GM19240 (cell line): ENCODE results near the gene PCYT1A.

Experiments
- DNase-seq: peaks from one replicate; pipeline ENCODE4 v3.0.0; 2011; ENCODE audit warnings: low spot score; ENCODE audit not compliant: insufficient read length

The PCYT1A gene

GRCh38 chr3:196238612-196239560, 48.6 kb downstream of the PCYT1A start:
- no peak for DNase-seq

GRCh38 chr3:196237203-196237602, 50.3 kb downstream of the PCYT1A start:
- DNase-seq: no peak

GRCh38 chr3:196236223-196236622, 51.3 kb downstream of the PCYT1A start:
- no peak for DNase-seq

DNA sequence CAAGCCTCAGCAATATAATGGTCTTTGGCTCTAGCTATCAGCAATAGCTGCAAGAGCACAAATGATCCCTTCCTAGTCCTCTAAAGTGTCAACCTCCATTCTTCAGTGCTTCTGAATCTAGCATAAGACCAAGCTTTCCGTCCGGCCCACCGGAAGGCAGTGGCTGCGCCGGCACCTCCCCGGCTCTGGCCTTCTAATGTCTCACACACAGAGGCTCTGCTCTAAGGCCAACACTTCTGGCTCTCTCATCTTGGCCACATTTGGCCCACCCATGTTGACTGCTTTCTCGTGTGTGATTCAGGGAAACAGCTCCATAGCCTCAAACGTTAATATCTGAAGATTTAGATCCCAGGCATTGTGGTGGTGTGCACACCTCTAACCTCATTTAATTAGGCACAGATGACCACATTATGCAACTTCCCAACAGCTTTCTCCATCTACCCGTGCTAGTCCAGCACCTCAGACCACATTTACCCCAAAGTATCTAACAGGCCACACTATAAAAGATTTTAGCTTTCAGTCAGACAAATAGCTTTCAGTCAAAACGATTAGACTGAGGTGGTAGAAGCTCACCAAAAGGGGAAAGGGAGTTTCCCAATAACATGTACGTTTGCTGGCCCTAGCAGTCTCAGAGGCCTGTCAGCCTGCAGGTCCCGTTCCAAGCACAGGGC, 51.9 kb downstream of the PCYT1A start:
- no peak for DNase-seq

DNA sequence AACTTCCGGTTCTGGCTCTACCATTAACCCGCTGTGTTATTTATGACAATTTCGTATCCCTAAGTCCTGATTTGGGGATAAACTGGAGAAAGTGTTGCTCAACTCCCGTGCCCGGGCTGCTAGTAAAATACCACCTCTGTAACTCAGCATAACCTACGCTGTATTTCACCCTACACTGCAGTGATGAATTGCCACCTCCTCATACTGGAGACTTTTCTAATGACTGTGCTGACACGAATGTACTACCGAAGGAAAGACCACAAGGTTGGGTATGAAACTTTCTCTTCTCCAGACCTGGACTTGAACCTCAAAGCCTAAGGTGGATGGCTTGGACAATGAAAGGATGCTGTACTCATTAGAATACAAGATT, 54.7 kb downstream of the PCYT1A start:
- DNase-seq: no peak

GRCh38 chr3:196232154-196232881, 55.2 kb downstream of the PCYT1A start:
- no peak for DNase-seq

- no peak for DNase-seq
These were observed 59.7 kb downstream of the PCYT1A start for GRCh38 chr3:196227629-196228493.

- no peak for DNase-seq
These were observed 60.4 kb downstream of the PCYT1A start for GRCh38 chr3:196227121-196227561.

DNA sequence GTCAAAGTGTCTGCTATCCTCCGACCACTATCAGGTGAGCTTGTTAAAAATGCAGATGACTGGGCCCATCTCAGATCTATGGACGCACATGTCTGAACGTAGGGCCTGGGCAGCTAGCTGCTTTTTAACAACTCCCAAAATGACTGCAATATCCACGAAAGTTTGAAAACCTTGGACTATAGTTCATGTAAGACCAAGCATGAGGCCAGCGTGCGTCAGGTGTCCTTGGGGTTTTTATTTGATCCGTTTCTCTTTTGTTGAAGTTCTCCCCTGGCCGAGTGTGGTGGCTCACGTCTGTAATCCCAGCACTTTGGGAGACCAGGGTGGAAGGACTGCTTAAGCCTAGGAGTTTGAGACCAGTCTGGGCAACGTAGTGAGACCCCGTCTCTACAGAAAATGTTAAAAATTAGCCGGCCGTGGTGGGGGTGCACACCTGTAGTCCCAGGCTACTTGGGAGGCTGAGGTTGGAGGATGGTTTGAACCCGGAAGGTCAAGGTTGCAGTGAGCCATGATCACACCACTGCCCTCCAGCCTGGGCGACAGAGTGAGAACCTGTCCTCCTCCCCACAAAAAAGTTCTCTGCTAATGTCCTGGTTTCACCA, 61.7 kb downstream of the PCYT1A start:
- no peak for DNase-seq

GRCh38 chr3:196225086-196225485, 62.4 kb downstream of the PCYT1A start:
- DNase-seq: no peak

- DNase-seq: no peak
These were observed 64.5 kb downstream of the PCYT1A start for GRCh38 chr3:196222876-196223595.

DNA sequence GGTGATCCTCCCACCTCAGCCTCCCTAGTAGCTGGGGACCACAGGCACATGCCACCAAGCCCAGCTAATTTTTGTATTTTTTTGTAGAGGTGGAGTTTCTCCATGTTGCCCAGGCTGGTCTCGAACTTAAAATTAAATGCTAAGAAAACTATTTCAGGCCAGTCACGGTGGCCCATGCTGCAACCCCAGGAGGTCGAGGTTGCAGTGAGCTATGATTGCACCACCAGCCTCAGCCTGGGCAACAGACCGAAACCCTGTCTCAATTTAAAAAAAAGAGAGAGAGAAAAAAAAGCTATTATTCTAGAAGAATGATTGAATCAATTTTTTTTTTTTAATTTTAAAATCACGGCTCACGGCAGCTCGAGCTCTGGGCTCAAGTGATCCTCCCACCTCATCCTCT, 66.5 kb downstream of the PCYT1A start:
- no peak for DNase-seq

GRCh38 chr3:196220587-196220986, 66.9 kb downstream of the PCYT1A start:
- no peak for DNase-seq

DNA sequence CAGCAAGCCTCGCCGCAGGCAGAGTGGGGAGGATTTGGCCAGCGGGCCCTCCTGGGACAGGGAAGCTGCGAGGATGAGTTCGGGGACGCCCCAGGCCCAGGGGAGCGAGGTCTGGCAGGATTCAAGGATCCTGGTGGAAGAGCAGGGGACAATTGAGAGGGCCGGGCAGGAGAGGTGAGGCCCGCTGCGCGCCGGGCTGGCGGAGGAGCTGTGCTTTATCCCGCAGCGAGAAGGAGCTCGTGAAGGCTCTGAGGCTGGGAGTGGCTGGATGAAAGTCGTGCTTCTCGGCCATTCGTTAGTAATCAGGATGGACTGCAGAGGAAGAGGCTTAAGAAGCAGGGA, 67.6 kb downstream of the PCYT1A start:
- DNase-seq: no peak

DNA sequence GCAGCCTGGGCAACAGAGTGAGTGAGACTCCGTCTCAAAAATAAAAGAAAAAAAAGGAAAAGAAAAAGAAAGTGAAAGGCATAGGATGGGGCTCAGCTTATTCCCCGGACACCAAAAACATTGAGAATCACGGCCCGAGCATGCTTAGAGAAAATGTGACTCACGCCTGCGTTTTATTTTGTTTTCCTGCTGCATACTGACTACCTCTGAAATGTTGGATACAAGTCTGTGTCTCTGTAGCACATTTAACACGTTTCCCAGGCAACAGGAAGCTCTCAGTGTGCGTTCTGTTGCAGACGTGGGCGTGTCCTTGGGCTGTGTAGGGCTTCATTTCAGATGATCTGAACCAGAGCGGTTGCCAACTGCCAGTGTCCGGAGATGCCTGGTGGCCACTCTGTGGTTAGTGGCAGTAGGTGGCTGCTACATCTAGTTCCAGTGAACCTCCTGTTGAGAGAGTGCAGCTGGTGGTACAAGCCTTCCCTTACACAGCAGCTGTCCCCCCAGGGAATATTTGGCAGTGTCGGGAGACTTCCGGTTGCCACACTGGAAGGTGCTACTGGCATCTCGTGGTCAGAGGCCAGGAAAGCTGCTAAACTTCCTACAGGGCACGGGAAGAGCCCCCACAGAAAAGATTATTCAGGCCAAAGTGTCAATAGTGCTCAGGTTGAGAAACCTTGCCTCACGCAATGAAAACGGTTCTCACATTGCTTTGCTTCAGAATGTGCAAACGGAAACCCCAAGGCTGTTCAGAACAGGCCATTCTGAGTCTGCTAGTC, 68.1 kb downstream of the PCYT1A start:
- peak; percentile 71 for DNase-seq

GRCh38 chr3:196218155-196218712, 69.3 kb downstream of the PCYT1A start:
- no peak for DNase-seq

GRCh38 chr3:196217307-196218154, 70.0 kb downstream of the PCYT1A start:
- DNase-seq: no peak

DNA sequence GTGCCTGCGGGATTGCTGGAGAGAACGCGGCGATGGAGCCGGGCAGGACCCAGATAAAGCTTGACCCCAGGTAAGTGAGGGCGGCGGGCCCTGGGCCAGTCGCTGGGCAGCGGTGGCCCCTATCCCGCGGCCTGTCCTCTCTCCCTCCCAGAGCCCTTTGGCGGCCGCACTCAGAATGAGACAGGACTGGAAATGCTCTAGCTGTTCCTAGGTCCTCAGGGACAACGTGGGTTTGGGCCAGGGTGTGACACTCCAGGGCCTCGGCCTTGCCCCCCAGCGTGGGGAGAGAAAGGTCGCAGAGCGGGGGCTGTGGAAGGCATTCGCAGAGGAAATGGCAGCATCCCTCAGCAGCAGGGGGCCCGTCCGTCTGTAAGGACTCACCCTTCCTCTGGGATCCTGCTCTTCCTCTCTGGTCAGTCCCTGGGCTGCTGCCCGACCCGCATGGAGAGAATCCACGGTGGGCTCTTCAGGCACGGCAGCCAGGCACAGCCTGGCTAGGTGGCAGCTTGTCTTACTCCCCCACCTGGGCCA, 70.8 kb downstream of the PCYT1A start:
- no peak for DNase-seq
